PC-9 (cell line): ENCODE data around the gene PINLYP. TPM values are rescaled to one million over a fixed set of nuclear protein-coding genes. Genes with fewer than 3 reads are reported as not detected.

Source experiments
- BruUV-seq: library from RNA; stranded (reverse); fragments of 400-500 nt; replicated peaks from 2 replicates; lab custom pipeline; 2021; lab: Mats Ljungman, UMichigan
- CTCF ChIA-PET: fragments of 300-600 bp; sonication (Branson Sonifier 250); formaldehyde crosslinking; loops from one replicate; lab custom pipeline; 2022; ENCODE audit warnings: antibody characterized with exemption; lab: Charles Lee
- POLR2A ChIA-PET: fragments of 300-600 bp; sonication (Branson Sonifier 250); formaldehyde crosslinking; loops from one replicate; lab custom pipeline; 2022; ENCODE audit warnings: antibody characterized with exemption; ENCODE audit not compliant: unreplicated experiment; lab: Charles Lee
- DNase-seq, 2 experiments: peaks; one replicate each; pipeline versions ENCODE4 v3.0.0 to v3.0.0-alpha.2; 2015 to 2022; ENCODE audit warnings: mixed read lengths in 1 of 2
- H2AFZ ChIP-seq: fragments of 200-600 bp; sonication (generic); 2 replicates; pipeline ENCODE4 v1.8.1; 2017; ENCODE audit warnings: antibody characterized with exemption
- H3F3A ChIP-seq: fragments of 200-600 bp; sonication (generic); 2 replicates; pipeline ENCODE4 v1.8.1; 2017; ENCODE audit warnings: antibody characterized with exemption, mild to moderate bottlenecking, low read depth; ENCODE audit not compliant: insufficient read depth
- H3K27ac ChIP-seq: fragments of 200-600 bp; sonication (generic); 2 replicates; pipeline ENCODE4 v1.6.1; 2016; ENCODE audit warnings: mixed run types
- H3K27me3 ChIP-seq: fragments of 200-600 bp; sonication (generic); 2 replicates; pipeline ENCODE4 v1.6.1; 2016; ENCODE audit warnings: low read depth, mixed run types; ENCODE audit not compliant: insufficient read depth
- H3K36me3 ChIP-seq: fragments of 200-600 bp; sonication (generic); 2 replicates; pipeline ENCODE4 v1.6.1; 2016; ENCODE audit warnings: low read depth, mixed run types
- H3K4me1 ChIP-seq: fragments of 200-600 bp; sonication (generic); replicated peaks from 2 replicates; pipeline ENCODE4 v1.6.1; 2016; ENCODE audit warnings: mixed run types; ENCODE audit not compliant: insufficient read depth
- H3K4me2 ChIP-seq: fragments of 200-600 bp; sonication (generic); 2 replicates; pipeline ENCODE4 v1.6.1; 2017; ENCODE audit warnings: mixed run types
- H3K4me3 ChIP-seq: fragments of 200-600 bp; sonication (generic); 2 replicates; pipeline ENCODE4 v1.6.1; 2016; ENCODE audit warnings: mixed run types
- H3K79me2 ChIP-seq: fragments of 200-600 bp; sonication (generic); 2 replicates; pipeline ENCODE4 v1.6.1; 2017; ENCODE audit warnings: low read depth, mixed run types
- H3K9me2 ChIP-seq: fragments of 200-600 bp; sonication (generic); 2 replicates; pipeline ENCODE4 v1.8.1; 2017; ENCODE audit warnings: mild to moderate bottlenecking; ENCODE audit not compliant: insufficient read depth
- H3K9me3 ChIP-seq: fragments of 200-600 bp; sonication (generic); 2 replicates; pipeline ENCODE4 v1.8.1; 2016; ENCODE audit warnings: low read depth; ENCODE audit not compliant: insufficient read depth
- H4K20me1 ChIP-seq: fragments of 200-600 bp; sonication (generic); 2 replicates; pipeline ENCODE4 v1.8.1; 2017; ENCODE audit not compliant: insufficient read depth
- CTCF ChIP-seq: fragments of 200-600 bp; sonication (generic); conservative IDR thresholded peaks from 2 replicates; pipeline ENCODE4 v1.6.1; 2017; ENCODE audit warnings: mixed run types, antibody characterized with exemption, mild to moderate bottlenecking, moderate library complexity
- EZH2 ChIP-seq: fragments of 200-600 bp; sonication (generic); IDR thresholded peaks from 2 replicates; pipeline ENCODE4 v1.8.0; 2017; ENCODE audit warnings: antibody characterized with exemption, low read depth
- intact Hi-C: fragments of 100-400 bp; cut with micrococcal nuclease; formaldehyde crosslinking; loops from one replicate; pipeline ENCODE4 v1.10.0; 2022; ENCODE audit not compliant: unreplicated experiment
- total RNA-seq: library from RNA; stranded (reverse); gene quantifications from 2 replicates; pipeline ENCODE4 v1.2.3, GENCODE V29; 2021

The PINLYP gene
- total RNA-seq, 1 experiment from 2014 or later = 2.0 TPM

DNA sequence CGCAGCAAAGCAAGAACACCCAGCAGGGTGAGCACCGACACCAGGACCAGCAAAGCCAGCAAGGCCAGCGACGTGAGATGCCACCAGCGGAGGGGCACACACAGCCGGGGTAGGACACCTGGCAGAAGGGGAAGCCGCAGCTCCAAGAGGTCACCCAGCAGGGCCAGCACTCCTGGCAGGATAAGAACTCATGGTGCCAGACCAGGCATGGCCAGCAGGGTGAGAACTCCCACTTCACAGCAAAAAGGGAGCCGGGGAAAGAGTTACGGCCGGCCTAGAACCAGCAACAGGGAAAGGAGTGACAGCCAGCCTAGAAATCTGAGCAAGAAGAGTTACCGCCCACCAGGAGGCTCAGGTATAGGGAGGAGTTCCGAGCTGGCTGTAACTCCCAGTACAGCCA is 36.8 kb downstream of the PINLYP start:
- Histone ChIP-seq H3K36me3 (peaks cover 4% of the 10 kb centered on the region; the same call in 1 of the 2 replicates), H4K20me1 (no peaks in the 10 kb centered on the region), H3K27ac (no peak overlapping the region), H3K4me3 (no peak overlapping the region), H3K4me2 (no peak overlapping the region), H3F3A (peaks cover 11% of the 10 kb centered on the region; the same call in 1 of the 2 replicates), H3K27me3 (no peaks in the 10 kb centered on the region), H3K79me2 (peaks cover 10% of the 10 kb centered on the region; the same call in 1 of the 2 replicates), H3K9me2 (no peaks in the 10 kb centered on the region), H3K9me3 (no peaks in the 10 kb centered on the region), H2AFZ (no peak overlapping the region), H3K4me1 (no peaks in the 10 kb centered on the region)
- no TSS peak for BruUV-seq
- DNase-seq = no peak
- TF ChIP-seq CTCF (no peak), EZH2 (no peak)
- ChIA-PET CTCF (no interaction called here), POLR2A (no interaction called here)
- intact Hi-C loops = no loop called here

DNA sequence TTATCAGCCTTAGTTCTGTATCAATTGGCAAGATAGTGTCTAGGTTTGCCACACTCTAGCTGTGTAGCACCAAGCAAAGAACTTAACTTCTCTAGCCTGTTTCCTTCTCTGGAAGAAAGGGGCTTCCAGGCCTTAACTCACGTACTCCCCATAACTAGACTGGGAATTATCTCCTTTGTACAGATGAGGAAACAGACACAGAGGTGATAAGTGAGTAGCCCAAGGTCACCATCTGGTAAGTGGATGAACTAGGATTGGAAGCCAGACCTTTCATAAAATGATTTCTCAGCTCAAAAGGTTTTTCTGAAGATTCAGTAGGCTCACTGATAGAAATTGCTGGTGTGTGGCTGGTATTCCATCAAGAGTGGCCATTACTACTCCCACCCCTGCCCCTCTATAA is 40.7 kb downstream of the PINLYP start:
- CTCF ChIA-PET = no interaction called here
- Histone ChIP-seq H3F3A (peaks cover 11% of the 10 kb centered on the region; the same call in 1 of the 2 replicates), H3K4me2 (no peak overlapping the region), H3K36me3 (peaks cover 4% of the 10 kb centered on the region; the same call in 1 of the 2 replicates), H3K9me2 (no peaks in the 10 kb centered on the region), H3K9me3 (no peaks in the 10 kb centered on the region), H3K4me1 (peaks cover 9% of the 10 kb centered on the region), H3K27ac (no peak overlapping the region), H3K27me3 (no peaks in the 10 kb centered on the region), H2AFZ (no peak overlapping the region), H4K20me1 (no peaks in the 10 kb centered on the region), H3K4me3 (no peak overlapping the region), H3K79me2 (peaks cover 31% of the 10 kb centered on the region)
- DNase-seq = no peak
- intact Hi-C loops = no loop called here
- TF ChIP-seq EZH2 (no peak), CTCF (no peak)
- no TSS peak for BruUV-seq
- POLR2A ChIA-PET = interaction anchor here (0.9 kb wide), 1 partner anchor 29 kb away, joined by 7 read pairs; no protein-coding TSS in a partner anchor

GRCh38 chr19:43616954-43617353 is 41.4 kb downstream of the PINLYP start:
- Histone ChIP-seq H3K9me2 (no peaks in the 10 kb centered on the region), H4K20me1 (no peaks in the 10 kb centered on the region), H3K4me1 (peaks cover 9% of the 10 kb centered on the region), H3K9me3 (no peaks in the 10 kb centered on the region), H3K27ac (no peak overlapping the region), H3K4me3 (no peak overlapping the region), H3K79me2 (peaks cover 31% of the 10 kb centered on the region), H3F3A (peaks cover 16% of the 10 kb centered on the region; the same call in 1 of the 2 replicates), H2AFZ (no peak overlapping the region), H3K36me3 (peaks cover 4% of the 10 kb centered on the region; the same call in 1 of the 2 replicates), H3K27me3 (no peaks in the 10 kb centered on the region), H3K4me2 (no peak overlapping the region)
- CTCF ChIA-PET = no interaction called here
- DNase-seq = no peak
- TF ChIP-seq EZH2 = no peak
- BruUV-seq = no TSS peak
- POLR2A ChIA-PET = interaction anchor here (0.9 kb wide), 1 partner anchor 30 kb away, joined by 7 read pairs; no protein-coding TSS in a partner anchor
- intact Hi-C loops = no loop called here
